ENCODE measurements around the gene NAA10.

The NAA10 gene

GRCh38 chrX:153908219-153908860 is 26.5 kb downstream of the NAA10 start:
- no peak for DNase-seq

GRCh38 chrX:153907456-153907855 is 27.4 kb downstream of the NAA10 start:
- DNase-seq: no peak

- no peak for DNase-seq
Measured at GRCh38 chrX:153906126-153906917, 28.5 kb downstream of the NAA10 start.

GRCh38 chrX:153905481-153906095 is 29.2 kb downstream of the NAA10 start:
- no peak for DNase-seq

GRCh38 chrX:153903991-153904957 is 30.6 kb downstream of the NAA10 start, which contains the start of gene AVPR2:
Gene AVPR2, plus strand, starts transcription at chrX:153904673. Its CDS starts 473 bp downstream, at chrX:153905146.
- DNase-seq: no peak

GRCh38 chrX:153903238-153903980 is 31.4 kb downstream of the NAA10 start:
- DNase-seq: no peak

GRCh38 chrX:153902385-153902784 is 32.5 kb downstream of the NAA10 start:
- no peak for DNase-seq

GRCh38 chrX:153901753-153902140 is 33.1 kb downstream of the NAA10 start:
- DNase-seq: no peak

- no peak for DNase-seq
Measured at GRCh38 chrX:153900831-153901752, 33.7 kb downstream of the NAA10 start.

- DNase-seq: no peak
Measured at GRCh38 chrX:153897899-153898298, 36.9 kb downstream of the NAA10 start.

GRCh38 chrX:153889123-153889522 is 45.7 kb downstream of the NAA10 start:
- no peak for DNase-seq

- no peak for DNase-seq
Measured at GRCh38 chrX:153888344-153888743, 46.5 kb downstream of the NAA10 start.

- DNase-seq: no peak
Measured at GRCh38 chrX:153887385-153887784, 47.5 kb downstream of the NAA10 start.

- DNase-seq: no peak
Measured at GRCh38 chrX:153886915-153887314, 47.9 kb downstream of the NAA10 start.

- DNase-seq: peak; percentile 23 to 27
Measured at GRCh38 chrX:153885968-153886903, 48.6 kb downstream of the NAA10 start, which contains the start of gene L1CAM. Gene L1CAM, minus strand, starts transcription at chrX:153886173. Its CDS starts 10,337 bp downstream, at chrX:153875836.

GRCh38 chrX:153885208-153885787 is 49.5 kb downstream of the NAA10 start:
- DNase-seq: no peak

GRCh38 chrX:153884590-153884989 is 50.2 kb downstream of the NAA10 start:
- peak in 1 of 2 experiments; percentile 11 for DNase-seq

GRCh38 chrX:153884136-153884535 is 50.7 kb downstream of the NAA10 start:
- DNase-seq: no peak

Measured in NCI-H1930 (cell line).